ENCODE measurements around the gene ME3. TPM values are rescaled to one million over a fixed set of nuclear protein-coding genes. Genes with fewer than 3 reads are reported as not detected.

ME3 gene
- total and polyA plus RNA-seq, 4 donors, result 1.4 to 7.2 (median 2.3) TPM

DNA sequence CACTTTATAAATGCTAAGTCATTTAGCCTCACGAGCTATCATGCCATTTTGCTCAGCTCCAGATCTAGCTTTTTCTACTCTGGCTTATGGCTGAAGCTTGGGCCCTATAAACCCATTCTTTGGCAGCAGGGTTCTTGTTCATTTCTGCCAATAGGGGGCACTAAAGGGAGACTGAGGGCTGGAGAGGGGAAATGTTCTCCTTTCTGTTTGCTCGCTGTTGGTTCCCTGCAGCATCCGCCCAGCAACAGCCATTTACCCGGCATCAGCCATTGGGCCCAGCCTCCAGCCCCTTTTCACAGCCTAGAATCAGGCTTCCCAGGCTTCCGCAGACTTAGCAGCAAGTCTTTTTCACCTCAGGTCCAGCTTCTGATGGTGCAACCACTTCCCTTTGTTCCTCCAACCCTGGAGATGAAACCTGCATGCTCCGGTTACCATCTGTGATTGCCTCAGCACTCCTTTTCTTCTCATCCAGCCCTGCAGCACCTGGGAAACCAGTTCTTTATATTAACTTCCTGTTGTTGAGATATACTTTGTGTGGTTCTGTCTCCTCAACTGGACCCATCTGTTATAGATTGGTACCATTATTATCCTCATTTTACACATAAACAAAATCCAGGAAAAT lies 4.2 kb upstream of the ME3 start:
- Histone ChIP-seq H3K4me3 (ENCODE audit: low read depth in 1 of 3, low read length in 3 of 3) (no peak overlapping the region), H3K27me3 (ENCODE audit: control insufficient read depth in 4 of 4, insufficient read depth in 4 of 4, low read length in 3 of 4) (no peaks in the 10 kb centered on the region), H3K27ac (ENCODE audit: low read depth in 1 of 2, low read length in 2 of 2) (no peak overlapping the region), H3K36me3 (ENCODE audit: control insufficient read depth in 4 of 4, insufficient read depth in 3 of 4, low read depth in 1 of 4, low read length in 3 of 4) (no peaks in the 10 kb centered on the region), H3K9me3 (ENCODE audit: control insufficient read depth in 4 of 4, low read length in 3 of 4) (no peaks in the 10 kb centered on the region), H3K9ac (ENCODE audit: low read depth in 1 of 2, low read length in 2 of 2) (no peak overlapping the region), H3K4me1 (ENCODE audit: control insufficient read depth in 4 of 4, insufficient read depth in 4 of 4, low read length in 3 of 4) (peaks cover 3 to 12% (median 8%) of the 10 kb centered on the region in 4 donors)
- TF ChIP-seq RAD21 (IDR thresholded peaks at IDR 0.05), result peak; percentile 22 to 25
- TF ChIP-seq, protein P1, sequence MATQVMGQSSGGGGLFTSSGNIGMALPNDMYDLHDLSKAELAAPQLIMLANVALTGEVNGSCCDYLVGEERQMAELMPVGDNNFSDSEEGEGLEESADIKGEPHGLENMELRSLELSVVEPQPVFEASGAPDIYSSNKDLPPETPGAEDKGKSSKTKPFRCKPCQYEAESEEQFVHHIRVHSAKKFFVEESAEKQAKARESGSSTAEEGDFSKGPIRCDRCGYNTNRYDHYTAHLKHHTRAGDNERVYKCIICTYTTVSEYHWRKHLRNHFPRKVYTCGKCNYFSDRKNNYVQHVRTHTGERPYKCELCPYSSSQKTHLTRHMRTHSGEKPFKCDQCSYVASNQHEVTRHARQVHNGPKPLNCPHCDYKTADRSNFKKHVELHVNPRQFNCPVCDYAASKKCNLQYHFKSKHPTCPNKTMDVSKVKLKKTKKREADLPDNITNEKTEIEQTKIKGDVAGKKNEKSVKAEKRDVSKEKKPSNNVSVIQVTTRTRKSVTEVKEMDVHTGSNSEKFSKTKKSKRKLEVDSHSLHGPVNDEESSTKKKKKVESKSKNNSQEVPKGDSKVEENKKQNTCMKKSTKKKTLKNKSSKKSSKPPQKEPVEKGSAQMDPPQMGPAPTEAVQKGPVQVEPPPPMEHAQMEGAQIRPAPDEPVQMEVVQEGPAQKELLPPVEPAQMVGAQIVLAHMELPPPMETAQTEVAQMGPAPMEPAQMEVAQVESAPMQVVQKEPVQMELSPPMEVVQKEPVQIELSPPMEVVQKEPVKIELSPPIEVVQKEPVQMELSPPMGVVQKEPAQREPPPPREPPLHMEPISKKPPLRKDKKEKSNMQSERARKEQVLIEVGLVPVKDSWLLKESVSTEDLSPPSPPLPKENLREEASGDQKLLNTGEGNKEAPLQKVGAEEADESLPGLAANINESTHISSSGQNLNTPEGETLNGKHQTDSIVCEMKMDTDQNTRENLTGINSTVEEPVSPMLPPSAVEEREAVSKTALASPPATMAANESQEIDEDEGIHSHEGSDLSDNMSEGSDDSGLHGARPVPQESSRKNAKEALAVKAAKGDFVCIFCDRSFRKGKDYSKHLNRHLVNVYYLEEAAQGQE (IDR thresholded peaks at IDR 0.05), result no peak
- no peak for DNase-seq (ENCODE audit: low spot score)
- WGBS, result 93% methylated on average over 6 of the region's 6 CpGs

DNA sequence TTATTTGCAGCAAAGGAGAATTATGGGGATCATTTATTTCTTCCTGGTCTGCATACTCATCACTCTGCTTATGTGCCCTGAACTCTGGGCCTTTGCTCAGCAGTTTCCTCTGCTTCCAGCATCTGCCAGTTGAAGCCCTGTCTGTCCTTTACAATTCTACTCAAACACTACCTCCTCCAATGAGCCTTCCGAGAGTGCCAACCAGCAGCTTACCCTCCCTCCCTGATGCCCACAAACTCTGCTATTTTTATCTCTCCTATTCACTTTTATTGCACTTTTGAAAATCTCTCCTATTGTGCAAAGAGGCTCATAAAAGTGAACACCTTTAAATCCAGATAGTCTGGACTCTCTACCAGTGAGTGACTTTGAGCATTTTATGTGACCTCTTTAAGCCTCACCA lies 3.6 kb upstream of the ME3 start:
- 84% methylated on average over 1 of the region's 1 CpG for WGBS
- H3K4me3 ChIP-seq (ENCODE audit: low read depth in 1 of 3, low read length in 3 of 3), result no peak overlapping the region
- H3K4me1 ChIP-seq (ENCODE audit: control insufficient read depth in 4 of 4, insufficient read depth in 4 of 4, low read length in 3 of 4), result peaks cover 3 to 17% (median 10%) of the 10 kb centered on the region in 4 donors
- H3K36me3 ChIP-seq (ENCODE audit: control insufficient read depth in 4 of 4, insufficient read depth in 3 of 4, low read depth in 1 of 4, low read length in 3 of 4), result no peaks in the 10 kb centered on the region
- no peak overlapping the region for H3K9ac ChIP-seq (ENCODE audit: low read depth in 1 of 2, low read length in 2 of 2)
- H3K9me3 ChIP-seq (ENCODE audit: control insufficient read depth in 4 of 4, low read length in 3 of 4), result no peaks in the 10 kb centered on the region
- DNase-seq (ENCODE audit: low spot score), result no peak
- H3K27me3 ChIP-seq (ENCODE audit: control insufficient read depth in 4 of 4, insufficient read depth in 4 of 4, low read length in 3 of 4), result no peaks in the 10 kb centered on the region
- no peak overlapping the region for H3K27ac ChIP-seq (ENCODE audit: low read depth in 1 of 2, low read length in 2 of 2)
- TF ChIP-seq, protein P1 (IDR thresholded peaks at IDR 0.05), result no peak
- TF ChIP-seq, protein P2, sequence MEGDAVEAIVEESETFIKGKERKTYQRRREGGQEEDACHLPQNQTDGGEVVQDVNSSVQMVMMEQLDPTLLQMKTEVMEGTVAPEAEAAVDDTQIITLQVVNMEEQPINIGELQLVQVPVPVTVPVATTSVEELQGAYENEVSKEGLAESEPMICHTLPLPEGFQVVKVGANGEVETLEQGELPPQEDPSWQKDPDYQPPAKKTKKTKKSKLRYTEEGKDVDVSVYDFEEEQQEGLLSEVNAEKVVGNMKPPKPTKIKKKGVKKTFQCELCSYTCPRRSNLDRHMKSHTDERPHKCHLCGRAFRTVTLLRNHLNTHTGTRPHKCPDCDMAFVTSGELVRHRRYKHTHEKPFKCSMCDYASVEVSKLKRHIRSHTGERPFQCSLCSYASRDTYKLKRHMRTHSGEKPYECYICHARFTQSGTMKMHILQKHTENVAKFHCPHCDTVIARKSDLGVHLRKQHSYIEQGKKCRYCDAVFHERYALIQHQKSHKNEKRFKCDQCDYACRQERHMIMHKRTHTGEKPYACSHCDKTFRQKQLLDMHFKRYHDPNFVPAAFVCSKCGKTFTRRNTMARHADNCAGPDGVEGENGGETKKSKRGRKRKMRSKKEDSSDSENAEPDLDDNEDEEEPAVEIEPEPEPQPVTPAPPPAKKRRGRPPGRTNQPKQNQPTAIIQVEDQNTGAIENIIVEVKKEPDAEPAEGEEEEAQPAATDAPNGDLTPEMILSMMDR (IDR thresholded peaks at IDR 0.05; ENCODE audit: low read depth, low read length, missing input control), result no peak
- no peak for TF ChIP-seq GABPA (IDR thresholded peaks at IDR 0.05 in 1 of 2, conservative IDR thresholded peaks at IDR 0.05 in 1 of 2)
- TF ChIP-seq, protein P3, sequence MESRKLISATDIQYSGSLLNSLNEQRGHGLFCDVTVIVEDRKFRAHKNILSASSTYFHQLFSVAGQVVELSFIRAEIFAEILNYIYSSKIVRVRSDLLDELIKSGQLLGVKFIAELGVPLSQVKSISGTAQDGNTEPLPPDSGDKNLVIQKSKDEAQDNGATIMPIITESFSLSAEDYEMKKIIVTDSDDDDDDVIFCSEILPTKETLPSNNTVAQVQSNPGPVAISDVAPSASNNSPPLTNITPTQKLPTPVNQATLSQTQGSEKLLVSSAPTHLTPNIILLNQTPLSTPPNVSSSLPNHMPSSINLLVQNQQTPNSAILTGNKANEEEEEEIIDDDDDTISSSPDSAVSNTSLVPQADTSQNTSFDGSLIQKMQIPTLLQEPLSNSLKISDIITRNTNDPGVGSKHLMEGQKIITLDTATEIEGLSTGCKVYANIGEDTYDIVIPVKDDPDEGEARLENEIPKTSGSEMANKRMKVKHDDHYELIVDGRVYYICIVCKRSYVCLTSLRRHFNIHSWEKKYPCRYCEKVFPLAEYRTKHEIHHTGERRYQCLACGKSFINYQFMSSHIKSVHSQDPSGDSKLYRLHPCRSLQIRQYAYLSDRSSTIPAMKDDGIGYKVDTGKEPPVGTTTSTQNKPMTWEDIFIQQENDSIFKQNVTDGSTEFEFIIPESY (IDR thresholded peaks at IDR 0.05), result no peak
- no peak for TF ChIP-seq YY1 (IDR thresholded peaks at IDR 0.05)
- no peak for TF ChIP-seq HNF4A (conservative IDR thresholded peaks at IDR 0.05)
- no peak for TF ChIP-seq TAF1 (conservative IDR thresholded peaks at IDR 0.05)

All from liver (tissue), 9 donors.